GM23338 (cell line): Measurements from ENCODE around the gene ARHGEF1.

Source experiments
- CTCF ChIP-seq, 2 experiments: fragments of 200-600 bp in 1 of 2; sonication (generic) in 1 of 2; conservative IDR thresholded peaks; 2 replicates each; pipeline versions ENCODE4 v1.5.1 to v1.6.1; 2016 to 2017; ENCODE audit warnings: antibody characterized with exemption in 2 of 2, low read depth in 2 of 2, mild to moderate bottlenecking in 2 of 2, moderate library complexity in 1 of 2
- ETS1 ChIP-seq: IDR thresholded peaks from 2 replicates; pipeline ENCODE4 v1.6.1; 2016; ENCODE audit warnings: antibody characterized with exemption
- EZH2 ChIP-seq: fragments of 200-600 bp; sonication (generic); IDR thresholded peaks from one replicate; pipeline ENCODE4 v1.8.0; 2017; ENCODE audit warnings: antibody characterized with exemption, mild to moderate bottlenecking, low read depth; ENCODE audit not compliant: unreplicated experiment
- EZH2phosphoT487 ChIP-seq: fragments of 200-600 bp; sonication (generic); IDR thresholded peaks from one replicate; pipeline ENCODE4 v1.8.1; 2018; ENCODE audit warnings: antibody characterized with exemption; ENCODE audit not compliant: unreplicated experiment
- POLR2AphosphoS5 ChIP-seq: IDR thresholded peaks from 2 replicates; pipeline ENCODE4 v1.6.1; 2016; ENCODE audit warnings: antibody characterized with exemption, low read depth
- TF ChIP-seq, protein P1 (sequence below): IDR thresholded peaks from one replicate; pipeline ENCODE4 v1.6.1; 2018; ENCODE audit warnings: antibody characterized with exemption; ENCODE audit not compliant: unreplicated experiment

DNA sequence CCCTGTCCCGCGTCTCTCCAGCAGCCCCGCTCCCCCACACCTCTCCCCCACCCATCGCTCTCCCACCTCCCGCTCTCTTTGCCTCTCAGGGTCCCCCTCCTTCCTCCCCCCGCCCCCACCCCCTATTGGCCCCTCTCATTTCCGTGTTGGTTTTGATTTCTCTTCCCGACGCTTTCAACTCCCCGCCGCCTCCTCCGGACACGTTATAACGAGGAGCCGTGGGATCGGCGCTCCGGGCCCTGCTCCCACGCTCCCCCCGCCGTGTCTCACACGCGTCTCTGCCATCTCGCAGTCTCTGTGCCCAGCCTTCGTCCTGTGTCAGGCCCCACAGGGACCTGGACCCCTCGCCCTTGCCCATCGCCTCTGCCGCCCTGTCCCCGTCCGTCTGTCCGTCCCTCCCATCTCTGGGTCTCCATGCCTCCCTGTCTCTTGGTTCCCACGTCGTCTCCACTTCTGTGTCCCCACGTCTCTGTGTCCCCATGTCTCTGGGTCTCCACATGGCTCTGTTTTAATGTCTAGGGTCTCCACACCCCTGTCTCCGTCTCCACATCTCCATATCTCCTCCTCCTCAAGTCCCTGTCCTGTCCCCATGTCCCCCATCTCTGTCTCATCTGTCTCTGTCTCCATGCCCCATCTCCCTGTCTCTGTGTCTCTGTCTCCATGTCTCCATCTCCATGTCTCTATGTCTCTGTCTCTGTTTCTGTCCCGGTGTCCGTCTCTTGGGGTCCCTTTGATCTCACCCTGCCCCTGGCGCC is 32.2 kb downstream of the ARHGEF1 start:
- no peak for TF ChIP-seq CTCF (conservative IDR thresholded peaks at IDR 0.05; ENCODE audit: low read depth in 2 of 2)
- no peak for TF ChIP-seq POLR2AphosphoS5
- no peak for TF ChIP-seq EZH2phosphoT487
- TF ChIP-seq, protein P1, sequence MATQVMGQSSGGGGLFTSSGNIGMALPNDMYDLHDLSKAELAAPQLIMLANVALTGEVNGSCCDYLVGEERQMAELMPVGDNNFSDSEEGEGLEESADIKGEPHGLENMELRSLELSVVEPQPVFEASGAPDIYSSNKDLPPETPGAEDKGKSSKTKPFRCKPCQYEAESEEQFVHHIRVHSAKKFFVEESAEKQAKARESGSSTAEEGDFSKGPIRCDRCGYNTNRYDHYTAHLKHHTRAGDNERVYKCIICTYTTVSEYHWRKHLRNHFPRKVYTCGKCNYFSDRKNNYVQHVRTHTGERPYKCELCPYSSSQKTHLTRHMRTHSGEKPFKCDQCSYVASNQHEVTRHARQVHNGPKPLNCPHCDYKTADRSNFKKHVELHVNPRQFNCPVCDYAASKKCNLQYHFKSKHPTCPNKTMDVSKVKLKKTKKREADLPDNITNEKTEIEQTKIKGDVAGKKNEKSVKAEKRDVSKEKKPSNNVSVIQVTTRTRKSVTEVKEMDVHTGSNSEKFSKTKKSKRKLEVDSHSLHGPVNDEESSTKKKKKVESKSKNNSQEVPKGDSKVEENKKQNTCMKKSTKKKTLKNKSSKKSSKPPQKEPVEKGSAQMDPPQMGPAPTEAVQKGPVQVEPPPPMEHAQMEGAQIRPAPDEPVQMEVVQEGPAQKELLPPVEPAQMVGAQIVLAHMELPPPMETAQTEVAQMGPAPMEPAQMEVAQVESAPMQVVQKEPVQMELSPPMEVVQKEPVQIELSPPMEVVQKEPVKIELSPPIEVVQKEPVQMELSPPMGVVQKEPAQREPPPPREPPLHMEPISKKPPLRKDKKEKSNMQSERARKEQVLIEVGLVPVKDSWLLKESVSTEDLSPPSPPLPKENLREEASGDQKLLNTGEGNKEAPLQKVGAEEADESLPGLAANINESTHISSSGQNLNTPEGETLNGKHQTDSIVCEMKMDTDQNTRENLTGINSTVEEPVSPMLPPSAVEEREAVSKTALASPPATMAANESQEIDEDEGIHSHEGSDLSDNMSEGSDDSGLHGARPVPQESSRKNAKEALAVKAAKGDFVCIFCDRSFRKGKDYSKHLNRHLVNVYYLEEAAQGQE = no peak
- peak; percentile 88 for TF ChIP-seq EZH2
- no peak for TF ChIP-seq ETS1
